ENCODE results near the gene MET. TPM values are rescaled to one million over a fixed set of nuclear protein-coding genes. Genes with fewer than 3 reads are reported as not detected.

The MET gene
- total RNA-seq, 1 donor from 2014 or later, result 161 TPM

DNA sequence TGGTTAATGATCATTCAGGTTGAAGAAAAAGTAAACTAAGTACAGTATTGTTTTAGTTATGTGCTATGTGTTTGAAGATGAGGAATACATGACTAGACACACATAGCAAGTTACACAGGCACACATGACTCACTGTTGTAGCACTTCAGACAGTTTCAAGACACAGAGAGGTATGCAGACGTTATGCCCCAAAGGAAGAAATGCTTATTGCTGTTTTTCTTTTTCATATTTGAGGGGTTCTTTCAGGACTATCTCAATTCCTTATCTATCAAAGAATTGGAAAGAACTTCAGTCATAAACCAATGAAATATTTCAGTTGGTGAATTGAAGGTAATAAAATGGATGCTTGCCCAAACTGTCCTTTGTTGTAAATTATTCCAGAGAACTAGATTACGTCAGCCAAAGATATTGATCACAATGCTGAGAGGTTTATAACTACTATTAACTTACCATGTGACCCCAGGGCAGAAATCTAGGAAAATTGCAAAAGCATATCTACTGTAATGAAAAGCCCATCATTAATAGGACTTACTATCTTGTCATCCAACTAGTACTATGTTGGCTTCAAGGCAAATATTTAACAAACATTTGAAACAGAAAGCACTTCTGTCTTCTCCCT lies 129.2 kb downstream of the MET start:
- H3K4me3 ChIP-seq (ENCODE audit: low read depth, low read length), result no peak overlapping the region

DNA sequence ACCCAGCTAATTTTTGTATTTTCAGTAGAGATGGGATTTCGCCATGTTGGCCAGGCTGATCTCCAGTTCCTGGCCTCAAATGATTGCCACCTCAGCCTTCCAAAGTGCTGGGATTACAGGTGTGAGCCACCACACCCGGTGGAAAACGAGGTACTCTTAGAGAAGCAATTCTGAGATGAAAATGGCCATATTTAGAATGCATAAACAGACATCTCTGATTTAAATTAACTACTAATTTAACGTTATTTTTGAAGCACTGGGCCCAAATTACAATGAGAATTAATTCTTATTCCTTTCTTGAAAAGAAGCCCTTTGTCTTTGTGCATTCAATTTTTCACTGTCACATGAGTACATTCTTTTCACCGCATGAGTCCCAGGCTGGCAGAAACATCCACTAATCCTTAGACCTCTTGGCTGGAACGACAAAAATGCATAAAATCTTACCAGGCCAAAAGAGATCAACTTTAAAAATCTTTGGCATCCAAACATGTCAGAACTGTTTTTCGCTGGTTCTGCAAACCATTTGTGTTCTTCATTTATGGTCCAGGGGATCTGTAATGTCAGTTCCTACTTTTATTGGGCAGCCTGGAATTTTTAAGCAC lies 130.2 kb downstream of the MET start:
- no peak overlapping the region for H3K4me3 ChIP-seq (ENCODE audit: low read depth, low read length)
- DNase-seq (ENCODE audit: low read depth), result no peak
- H3K36me3 ChIP-seq (ENCODE audit: control insufficient read depth, insufficient read depth, low read length), result peaks cover 1% of the 10 kb centered on the region
- no peaks in the 10 kb centered on the region for H3K27me3 ChIP-seq (ENCODE audit: control insufficient read depth, insufficient read depth, low read length)
- TF ChIP-seq, protein P1, sequence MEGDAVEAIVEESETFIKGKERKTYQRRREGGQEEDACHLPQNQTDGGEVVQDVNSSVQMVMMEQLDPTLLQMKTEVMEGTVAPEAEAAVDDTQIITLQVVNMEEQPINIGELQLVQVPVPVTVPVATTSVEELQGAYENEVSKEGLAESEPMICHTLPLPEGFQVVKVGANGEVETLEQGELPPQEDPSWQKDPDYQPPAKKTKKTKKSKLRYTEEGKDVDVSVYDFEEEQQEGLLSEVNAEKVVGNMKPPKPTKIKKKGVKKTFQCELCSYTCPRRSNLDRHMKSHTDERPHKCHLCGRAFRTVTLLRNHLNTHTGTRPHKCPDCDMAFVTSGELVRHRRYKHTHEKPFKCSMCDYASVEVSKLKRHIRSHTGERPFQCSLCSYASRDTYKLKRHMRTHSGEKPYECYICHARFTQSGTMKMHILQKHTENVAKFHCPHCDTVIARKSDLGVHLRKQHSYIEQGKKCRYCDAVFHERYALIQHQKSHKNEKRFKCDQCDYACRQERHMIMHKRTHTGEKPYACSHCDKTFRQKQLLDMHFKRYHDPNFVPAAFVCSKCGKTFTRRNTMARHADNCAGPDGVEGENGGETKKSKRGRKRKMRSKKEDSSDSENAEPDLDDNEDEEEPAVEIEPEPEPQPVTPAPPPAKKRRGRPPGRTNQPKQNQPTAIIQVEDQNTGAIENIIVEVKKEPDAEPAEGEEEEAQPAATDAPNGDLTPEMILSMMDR (IDR thresholded peaks at IDR 0.05; ENCODE audit: insufficient read depth, low read length, poor library complexity, severe bottlenecking), result no peak

More for the DNA sequence above, 129.2 kb downstream of the MET start:
- peak; percentile 81 for DNase-seq (ENCODE audit: low read depth)
- peaks cover 1% of the 10 kb centered on the region for H3K36me3 ChIP-seq (ENCODE audit: control insufficient read depth, insufficient read depth, low read length)
- TF ChIP-seq, protein P1 (IDR thresholded peaks at IDR 0.05; ENCODE audit: insufficient read depth, low read length, poor library complexity, severe bottlenecking), result no peak
- no peaks in the 10 kb centered on the region for H3K27me3 ChIP-seq (ENCODE audit: control insufficient read depth, insufficient read depth, low read length)

DNA sequence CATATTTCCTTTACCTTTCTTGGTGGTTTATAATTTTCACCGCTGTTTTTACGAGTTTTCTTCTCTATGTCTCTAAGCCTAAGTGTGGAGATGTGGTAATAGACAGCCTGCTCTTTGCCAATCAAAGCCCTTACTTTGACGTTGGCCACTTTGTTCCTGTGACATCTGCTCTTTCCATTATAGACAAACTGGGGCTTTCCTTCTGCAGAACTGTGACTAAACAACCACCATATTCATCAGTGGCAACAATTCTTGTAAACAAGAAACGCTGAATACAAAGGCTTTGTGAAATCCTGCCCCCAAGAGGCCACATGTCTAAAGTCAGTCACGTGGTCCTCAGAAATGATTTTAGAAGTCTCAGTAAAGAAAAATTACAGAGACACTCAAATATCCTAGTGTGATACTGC lies 130.8 kb downstream of the MET start:
- no peak for DNase-seq (ENCODE audit: low read depth)
- Histone ChIP-seq H3K4me3 (ENCODE audit: low read depth, low read length) (no peak overlapping the region), H3K36me3 (ENCODE audit: control insufficient read depth, insufficient read depth, low read length) (peaks cover 1% of the 10 kb centered on the region), H3K27me3 (ENCODE audit: control insufficient read depth, insufficient read depth, low read length) (no peaks in the 10 kb centered on the region)
- TF ChIP-seq, protein P1 (IDR thresholded peaks at IDR 0.05; ENCODE audit: insufficient read depth, low read length, poor library complexity, severe bottlenecking), result peak; percentile 46

DNA sequence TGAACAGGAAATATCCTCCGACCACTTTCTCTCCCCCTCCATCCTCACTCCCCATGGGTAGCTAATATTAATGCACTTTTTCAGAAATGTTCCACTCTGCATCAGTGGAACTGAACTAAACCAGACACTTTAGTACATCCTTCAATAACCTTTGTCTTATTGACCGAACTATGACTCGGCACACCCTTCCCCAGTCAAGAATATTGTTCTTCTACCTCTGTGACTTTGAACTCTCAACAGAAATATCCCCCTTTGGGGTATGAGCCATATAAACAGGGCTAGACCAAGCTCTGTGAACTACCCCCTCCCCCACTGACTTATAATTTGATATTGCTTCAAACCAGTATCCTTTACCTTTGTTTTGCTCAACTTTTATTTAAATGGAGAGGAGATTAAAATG lies 132.5 kb downstream of the MET start:
- H3K27me3 ChIP-seq (ENCODE audit: control insufficient read depth, insufficient read depth, low read length), result no peaks in the 10 kb centered on the region
- no peak for DNase-seq (ENCODE audit: low read depth)
- H3K4me3 ChIP-seq (ENCODE audit: low read depth, low read length), result no peak overlapping the region
- H3K36me3 ChIP-seq (ENCODE audit: control insufficient read depth, insufficient read depth, low read length), result no peaks in the 10 kb centered on the region
- TF ChIP-seq, protein P1 (IDR thresholded peaks at IDR 0.05; ENCODE audit: insufficient read depth, low read length, poor library complexity, severe bottlenecking), result no peak

DNA sequence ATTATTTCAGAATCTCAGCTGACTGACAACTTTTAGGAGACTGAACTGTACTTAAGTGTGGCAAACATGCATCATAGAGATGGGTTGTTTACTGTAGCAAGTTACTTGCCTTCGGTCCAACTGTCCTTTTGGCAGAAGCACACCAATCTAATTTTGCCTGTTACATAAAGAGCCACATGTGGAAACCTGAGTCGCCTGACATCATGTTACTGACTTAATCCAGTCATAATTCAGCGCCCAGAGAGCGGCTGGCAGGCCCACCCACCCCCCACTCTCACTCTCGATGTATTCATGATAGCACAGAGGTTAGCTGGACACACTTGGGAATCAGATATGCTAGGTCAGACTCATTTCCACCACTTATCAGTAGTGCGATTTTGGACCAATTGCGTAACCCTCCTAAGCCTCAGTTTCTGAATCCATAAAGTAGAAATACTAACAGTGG lies 133.1 kb downstream of the MET start:
- TF ChIP-seq, protein P1 (IDR thresholded peaks at IDR 0.05; ENCODE audit: insufficient read depth, low read length, poor library complexity, severe bottlenecking), result no peak
- Histone ChIP-seq H3K36me3 (ENCODE audit: control insufficient read depth, insufficient read depth, low read length) (no peaks in the 10 kb centered on the region), H3K4me3 (ENCODE audit: low read depth, low read length) (no peak overlapping the region), H3K27me3 (ENCODE audit: control insufficient read depth, insufficient read depth, low read length) (no peaks in the 10 kb centered on the region)
- DNase-seq (ENCODE audit: low read depth), result no peak
